SK-N-SH (cell line): ENCODE measurements around the gene HBP1. TPM values are rescaled to one million over a fixed set of nuclear protein-coding genes. Genes with fewer than 3 reads are reported as not detected.
A peak's percentile ranks its signal among the peaks of the same experiment; 100 is the strongest.

Source experiments
- CTCF ChIA-PET: fragments of 300-600, 350-600 bp; formaldehyde crosslinking; extraction: SDS; loops from one replicate; lab custom pipeline; 2021; lab: Yijun Ruan, JAX
- POLR2A ChIA-PET: fragments of 350-600 bp; sonication (Branson Sonifier 250); formaldehyde crosslinking; extraction: SDS; loops from one replicate; lab custom pipeline; 2020; ENCODE audit warnings: antibody characterized with exemption, inconsistent platforms; lab: Yijun Ruan, JAX
- DNase-seq: peaks from one replicate; pipeline ENCODE4 v3.0.0; 2012
- H2AFZ ChIP-seq: fragments of 200-600 bp; sonication (generic); 2 replicates; pipeline ENCODE4 v1.8.1; 2016; ENCODE audit warnings: antibody characterized with exemption, mild to moderate bottlenecking, low read depth
- H3F3A ChIP-seq: fragments of 200-600 bp; sonication (generic); replicated peaks from 2 replicates; pipeline ENCODE3; 2016; ENCODE audit warnings: antibody characterized with exemption, mild to moderate bottlenecking; ENCODE audit not compliant: insufficient read depth
- H3K27ac ChIP-seq, 2 experiments: fragments of 200-500 bp in 1 of 2; fragments of 200-600 bp in 1 of 2; sonication (Bioruptor generic) in 1 of 2; sonication (generic), shearing (Covaris generic) in 1 of 2; 2 replicates each; pipeline versions ENCODE4 v1.5.1 to v1.6.1; 2014 to 2016; ENCODE audit warnings: low read depth in 2 of 2, inconsistent platforms in 1 of 2, low read length in 1 of 2, mild to moderate bottlenecking in 1 of 2, mixed read lengths in 1 of 2
- H3K27me3 ChIP-seq: fragments of 200-600 bp; sonication (generic), shearing (Covaris generic); 2 replicates; pipeline ENCODE4 v1.6.1; 2016; ENCODE audit warnings: mixed run types; ENCODE audit not compliant: insufficient read depth
- H3K36me3 ChIP-seq, 2 experiments: fragments of 200-500 bp in 1 of 2; fragments of 200-600 bp in 1 of 2; sonication (Bioruptor generic) in 1 of 2; sonication (generic) in 1 of 2; replicated peaks in 1 of 2; 2 replicates each; pipeline versions ENCODE3 to v1.5.1; 2014 to 2016; ENCODE audit warnings: low read length in 1 of 2, mild to moderate bottlenecking in 1 of 2; ENCODE audit not compliant: insufficient read depth in 2 of 2, control insufficient read depth in 1 of 2
- H3K4me1 ChIP-seq, 2 experiments: fragments of 200-500 bp in 1 of 2; fragments of 200-600 bp in 1 of 2; sonication (Bioruptor generic) in 1 of 2; sonication (generic), shearing (Covaris generic) in 1 of 2; 2 replicates each; pipeline versions ENCODE4 v1.5.1 to v1.6.1; 2014 to 2016; ENCODE audit warnings: low read depth in 1 of 2, low read length in 1 of 2, mixed run types in 1 of 2; ENCODE audit not compliant: insufficient read depth in 2 of 2, control insufficient read depth in 1 of 2
- H3K4me2 ChIP-seq: fragments of 200-600 bp; sonication (generic), shearing (Covaris generic); 2 replicates; pipeline ENCODE4 v1.6.1; 2017; ENCODE audit warnings: mixed run types
- H3K4me3 ChIP-seq, 2 experiments: fragments of 200-500 bp in 1 of 2; fragments of 200-600 bp in 1 of 2; sonication (Bioruptor generic) in 1 of 2; sonication (generic), shearing (Covaris generic) in 1 of 2; 2 replicates each; pipeline versions ENCODE4 v1.5.1 to v1.8.1; 2014 to 2016; ENCODE audit warnings: low read depth in 2 of 2, inconsistent platforms in 1 of 2, low read length in 1 of 2, mild to moderate bottlenecking in 1 of 2, mixed read lengths in 1 of 2, moderate library complexity in 1 of 2
- H3K79me2 ChIP-seq: fragments of 200-600 bp; sonication (generic); 2 replicates; pipeline ENCODE4 v1.8.1; 2017; ENCODE audit warnings: mild to moderate bottlenecking; ENCODE audit not compliant: insufficient read depth
- H3K9ac ChIP-seq: fragments of 200-600 bp; sonication (generic); 2 replicates; pipeline ENCODE4 v1.6.1; 2017; ENCODE audit warnings: mixed run types
- H3K9me2 ChIP-seq: fragments of 200-600 bp; sonication (generic); 2 replicates; pipeline ENCODE4 v1.6.1; 2017; ENCODE audit warnings: mixed run types
- H3K9me3 ChIP-seq: fragments of 200-600 bp; sonication (generic); 2 replicates; pipeline ENCODE4 v1.6.1; 2017; ENCODE audit warnings: mixed run types, mild to moderate bottlenecking, moderate library complexity
- H4K20me1 ChIP-seq: fragments of 200-600 bp; sonication (generic); 2 replicates; pipeline ENCODE4 v1.6.1; 2017; ENCODE audit warnings: mild to moderate bottlenecking, mixed run types; ENCODE audit not compliant: insufficient read depth
- ELF1 ChIP-seq: IDR thresholded peaks from 2 replicates; pipeline ENCODE4 v1.4.0; 2012
- FOXM1 ChIP-seq: IDR thresholded peaks from 2 replicates; pipeline ENCODE4 v1.4.0; 2012; ENCODE audit warnings: low read depth, mild to moderate bottlenecking
- GABPA ChIP-seq: IDR thresholded peaks from 2 replicates; pipeline ENCODE4 v1.4.0; 2012; ENCODE audit warnings: low read depth, mild to moderate bottlenecking
- GATA2 ChIP-seq: sonication (generic); formaldehyde crosslinking; IDR thresholded peaks from 2 replicates; pipeline ENCODE4 v1.5.0; 2020; ENCODE audit warnings: mild to moderate bottlenecking, missing genetic modification reagents
- JUND ChIP-seq: IDR thresholded peaks from 2 replicates; pipeline ENCODE4 v1.4.0; 2012
- MAX ChIP-seq: IDR thresholded peaks from 2 replicates; pipeline ENCODE4 v1.4.0; 2012; ENCODE audit warnings: low read depth
- MEF2A ChIP-seq: IDR thresholded peaks from 2 replicates; pipeline ENCODE4 v1.4.0; 2012; ENCODE audit warnings: low read depth, borderline replicate concordance
- MXI1 ChIP-seq: IDR thresholded peaks from 2 replicates; pipeline ENCODE4 v1.6.1; 2012; ENCODE audit warnings: mild to moderate bottlenecking, low read depth, low read length, improper control_type of control experiment
- RAD21 ChIP-seq: IDR thresholded peaks from 2 replicates; pipeline ENCODE4 v1.6.1; 2012; ENCODE audit warnings: mild to moderate bottlenecking, low read length
- RCOR1 ChIP-seq: fragments of 150-350 bp; IDR thresholded peaks from 2 replicates; pipeline ENCODE4 v1.6.1; 2017; ENCODE audit warnings: antibody characterized with exemption, low read length
- RFX5 ChIP-seq: IDR thresholded peaks from 2 replicates; pipeline ENCODE4 v1.6.1; 2012; ENCODE audit warnings: mild to moderate bottlenecking, improper control_type of control experiment, low read length
- SIN3A ChIP-seq: IDR thresholded peaks from 2 replicates; pipeline ENCODE4 v1.6.1; 2012; ENCODE audit warnings: low read depth, mild to moderate bottlenecking, low read length, moderate library complexity, borderline replicate concordance
- SMC3 ChIP-seq: IDR thresholded peaks from 2 replicates; pipeline ENCODE4 v1.6.1; 2012; ENCODE audit warnings: low read depth, low read length, improper control_type of control experiment
- TAF1 ChIP-seq: IDR thresholded peaks from 2 replicates; pipeline ENCODE4 v1.6.1; 2012; ENCODE audit warnings: low read depth, mild to moderate bottlenecking, low read length, moderate library complexity, borderline replicate concordance
- USF2 ChIP-seq: fragments of 150-350 bp; IDR thresholded peaks from 2 replicates; pipeline ENCODE4 v1.6.1; 2017; ENCODE audit warnings: antibody characterized with exemption, low read length, low read depth, borderline replicate concordance
- ZBTB33 ChIP-seq: IDR thresholded peaks from 2 replicates; pipeline ENCODE4 v1.4.0; 2012; ENCODE audit warnings: low read depth, borderline replicate concordance
- WGBS: methylation state at CpG from one replicate; pipeline ENCODE4 v1.1.6; 2017; ENCODE audit warnings: low lambda C conversion rate; 5-methylcytosine and 5-hydroxymethylcytosine counted together
- polyA plus RNA-seq, 3 experiments: library from polyadenylated mRNA; depleted of rRNA; stranded (reverse); fragments of >200 nt; gene quantifications; 2 replicates each; pipeline ENCODE4 v1.2.3, GENCODE V29; 2012
- TF ChIP-seq, protein P1 (sequence below): fragments of 150-350 bp; IDR thresholded peaks from 2 replicates; pipeline ENCODE4 v1.6.1; 2016; ENCODE audit warnings: mild to moderate bottlenecking, low read depth, low read length

The HBP1 gene
- polyA plus RNA-seq, 1 of the 3 experiments (the other 2 are of a cell fraction): 27.2 TPM

GRCh38 chr7:107232568-107233090, 63.8 kb downstream of the HBP1 start:
- H3K9me3 ChIP-seq: no peaks in the 10 kb centered on the region
- no peak overlapping the region for H3K9ac ChIP-seq
- peaks cover 8 to 34% of the 10 kb centered on the region in 2 experiments for H3K4me1 ChIP-seq
- no peaks in the 10 kb centered on the region for H3K27me3 ChIP-seq
- WGBS: 89% methylated on average over 7 of the region's 7 CpGs
- peaks cover 0 to 20% of the 10 kb centered on the region in 2 experiments for H3K36me3 ChIP-seq
- TF ChIP-seq MEF2A (no peak), USF2 (no peak), SMC3 (no peak), FOXM1 (no peak)
- TF ChIP-seq, protein P1, sequence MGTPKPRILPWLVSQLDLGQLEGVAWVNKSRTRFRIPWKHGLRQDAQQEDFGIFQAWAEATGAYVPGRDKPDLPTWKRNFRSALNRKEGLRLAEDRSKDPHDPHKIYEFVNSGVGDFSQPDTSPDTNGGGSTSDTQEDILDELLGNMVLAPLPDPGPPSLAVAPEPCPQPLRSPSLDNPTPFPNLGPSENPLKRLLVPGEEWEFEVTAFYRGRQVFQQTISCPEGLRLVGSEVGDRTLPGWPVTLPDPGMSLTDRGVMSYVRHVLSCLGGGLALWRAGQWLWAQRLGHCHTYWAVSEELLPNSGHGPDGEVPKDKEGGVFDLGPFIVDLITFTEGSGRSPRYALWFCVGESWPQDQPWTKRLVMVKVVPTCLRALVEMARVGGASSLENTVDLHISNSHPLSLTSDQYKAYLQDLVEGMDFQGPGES: no peak
- H4K20me1 ChIP-seq: no peaks in the 10 kb centered on the region; the same call in 1 of the 2 replicates
- no peak overlapping the region for H3K27ac ChIP-seq
- ChIA-PET POLR2A (interaction anchor here (1.0 kb wide), 1 partner anchor 21 kb away, joined by 3 read pairs; no protein-coding TSS in a partner anchor), CTCF (interaction anchor here (1.1 kb wide), 1 partner anchor 20 kb away, joined by 3 read pairs; no protein-coding TSS in a partner anchor)
- no peak overlapping the region for H3K4me2 ChIP-seq
- peaks cover 28% of the 10 kb centered on the region for H3F3A ChIP-seq
- H3K79me2 ChIP-seq: no peaks in the 10 kb centered on the region
- H3K9me2 ChIP-seq: no peaks in the 10 kb centered on the region
- DNase-seq: no peak
- no peak overlapping the region for H2AFZ ChIP-seq
- no peak overlapping the region for H3K4me3 ChIP-seq

- peak; percentile 39 for TF ChIP-seq RAD21
- TF ChIP-seq GABPA: no peak
- TF ChIP-seq, all 33 proteins: peak for 1
- Histone ChIP-seq H3K27me3 (no peaks in the 10 kb centered on the region), H2AFZ (no peak overlapping the region), H3K36me3 (peaks cover 0 to 20% of the 10 kb centered on the region in 2 experiments), H3K9me2 (no peaks in the 10 kb centered on the region), H3K9ac (no peak overlapping the region), H3K9me3 (no peaks in the 10 kb centered on the region), H3K4me1 (peaks cover 9 to 34% of the 10 kb centered on the region in 2 experiments), H4K20me1 (no peaks in the 10 kb centered on the region; the same call in 1 of the 2 replicates), H3K4me2 (no peak overlapping the region), H3F3A (peaks cover 28% of the 10 kb centered on the region), H3K27ac (no peak overlapping the region), H3K79me2 (no peaks in the 10 kb centered on the region), H3K4me3 (no peak overlapping the region)
- WGBS: 91% methylated on average over 4 of the region's 4 CpGs
- ChIA-PET POLR2A (no interaction called here), CTCF (interaction anchor here (1.0 to 1.1 kb wide), 2 partner anchors 21 to 230 kb away, joined by 3 read pairs; no protein-coding TSS in a partner anchor)
- DNase-seq: no peak
Measured at GRCh38 chr7:107233174-107233573, 64.4 kb downstream of the HBP1 start.

DNA sequence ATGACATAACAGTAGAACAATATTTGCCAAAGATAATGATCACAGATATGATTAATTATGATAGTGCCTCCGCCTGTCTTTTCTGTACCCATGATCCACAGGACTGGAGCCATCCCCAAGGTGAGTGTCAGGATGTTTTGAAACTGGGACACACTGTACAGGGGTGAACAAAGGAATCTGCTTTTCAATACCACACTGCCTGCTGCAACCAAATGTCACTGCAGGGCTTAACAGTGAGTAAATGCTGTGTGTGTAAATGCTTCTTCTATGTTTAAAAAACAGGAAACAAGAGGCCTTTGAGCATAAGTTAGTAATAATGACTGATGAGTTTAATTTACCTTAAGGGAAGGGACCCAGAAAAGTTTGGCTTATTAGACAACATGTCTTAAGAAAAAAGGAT, 65.2 kb downstream of the HBP1 start:
- Histone ChIP-seq H3K9ac (no peak overlapping the region), H3K27me3 (no peaks in the 10 kb centered on the region), H4K20me1 (no peaks in the 10 kb centered on the region; the same call in 1 of the 2 replicates), H3K4me2 (no peak overlapping the region), H2AFZ (no peak overlapping the region), H3K4me3 (no peak overlapping the region), H3K9me3 (no peaks in the 10 kb centered on the region), H3K27ac (no peak overlapping the region), H3F3A (peaks cover 28% of the 10 kb centered on the region), H3K79me2 (no peaks in the 10 kb centered on the region), H3K36me3 (peaks cover 0 to 14% of the 10 kb centered on the region in 2 experiments), H3K9me2 (no peaks in the 10 kb centered on the region), H3K4me1 (peaks cover 9 to 34% of the 10 kb centered on the region in 2 experiments)
- whole genome bisulfite sequencing: 96% methylated on average over 1 of the region's 1 CpG
- DNase-seq: no peak
- ChIA-PET CTCF (interaction anchor here (1.0 to 1.1 kb wide), 3 partner anchors 22 to 229 kb away, joined by 3 read pairs; no protein-coding TSS in a partner anchor), POLR2A (no interaction called here)
- TF ChIP-seq RCOR1 (no peak), FOXM1 (no peak), SMC3 (no peak), MAX (no peak), ZBTB33 (no peak), TAF1 (no peak), RFX5 (no peak), MXI1 (no peak), ELF1 (no peak), GATA2 (CRISPR knock-in tag) (no peak), SIN3A (no peak), JUND (no peak)
